GM21717 (cell line): ENCODE measurements around the gene STOML1.
"Not testable (repeated sequence)": the region's sequence is repeated elsewhere in the genome, so short reads cannot be mapped to it uniquely, and the experiment has no call there.

Experiments
- ATAC-seq: cut with Tn5 transposase; IDR thresholded peaks from one replicate; pipeline ENCODE4 v1.9.1; 2021; ENCODE audit warnings: mild to moderate bottlenecking, moderate library complexity; ENCODE audit not compliant: unreplicated experiment

The STOML1 gene

DNA sequence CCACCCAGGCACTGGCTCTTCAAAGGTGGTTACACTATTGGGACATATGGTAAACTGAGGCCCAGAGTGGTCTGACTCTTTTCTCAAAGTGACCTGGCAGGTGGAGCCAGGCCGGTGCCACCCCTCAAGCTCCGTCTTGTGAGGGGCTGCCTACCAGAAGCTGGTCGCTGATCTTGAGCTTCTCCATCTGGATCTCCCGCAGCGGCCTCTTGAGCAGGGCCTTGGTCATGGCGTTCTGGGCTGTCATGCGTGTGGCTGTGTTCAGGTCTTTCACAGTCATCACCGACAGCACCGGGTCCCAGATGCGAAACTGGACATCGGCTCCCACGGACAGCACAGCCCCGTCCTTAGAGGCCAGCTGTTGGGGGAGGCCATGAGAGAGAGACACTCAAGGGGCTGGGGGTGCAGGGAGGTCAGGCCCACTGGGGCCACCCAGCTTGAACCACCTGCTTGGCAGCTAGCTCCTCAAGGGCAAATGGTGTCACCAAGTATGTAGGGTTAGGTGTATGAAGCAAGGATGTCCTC lies 3.6 kb downstream of the STOML1 start:
- no peak for ATAC-seq

GRCh38 chr15:73987681-73988444 lies 4.2 kb downstream of the STOML1 start:
- no peak for ATAC-seq

DNA sequence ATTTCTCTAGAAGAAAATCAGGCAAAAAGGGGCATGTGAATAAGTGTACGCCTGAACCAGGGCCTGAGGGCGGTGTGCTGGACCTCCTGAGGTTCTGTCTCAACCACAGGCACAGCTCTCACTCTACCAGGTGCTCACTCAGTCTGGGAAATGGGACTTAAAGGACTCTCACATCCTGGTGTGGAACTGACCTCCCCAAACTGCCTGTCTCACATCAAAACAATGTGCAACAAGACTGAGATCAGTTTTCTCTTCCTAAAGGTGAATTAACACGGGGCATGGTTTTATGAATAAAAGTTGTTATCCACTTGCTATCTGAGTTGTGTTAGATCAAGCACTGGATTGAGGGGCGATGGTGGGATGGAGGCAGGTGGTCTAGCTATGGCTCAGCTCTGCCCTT lies 4.8 kb downstream of the STOML1 start:
- ATAC-seq = no peak

DNA sequence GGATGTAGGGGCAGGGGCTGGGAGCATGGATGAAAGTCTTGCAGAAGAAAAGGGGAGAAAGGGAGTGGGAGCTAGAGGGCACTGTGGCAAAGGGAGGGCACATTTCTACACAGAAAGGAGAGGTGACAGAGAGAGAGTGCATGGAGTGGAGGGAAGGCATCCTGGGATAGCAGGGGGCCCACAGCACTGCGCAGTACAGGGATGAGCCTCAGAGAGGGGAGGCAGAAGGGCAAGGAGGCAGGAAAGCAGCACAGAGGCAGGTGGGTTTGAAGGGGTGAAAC lies 5.4 kb downstream of the STOML1 start:
- ATAC-seq = no peak

GRCh38 chr15:73986055-73986775 lies 5.9 kb downstream of the STOML1 start:
- ATAC-seq = no peak

- no peak for ATAC-seq
Measured at GRCh38 chr15:73985101-73985873, 6.8 kb downstream of the STOML1 start.

DNA sequence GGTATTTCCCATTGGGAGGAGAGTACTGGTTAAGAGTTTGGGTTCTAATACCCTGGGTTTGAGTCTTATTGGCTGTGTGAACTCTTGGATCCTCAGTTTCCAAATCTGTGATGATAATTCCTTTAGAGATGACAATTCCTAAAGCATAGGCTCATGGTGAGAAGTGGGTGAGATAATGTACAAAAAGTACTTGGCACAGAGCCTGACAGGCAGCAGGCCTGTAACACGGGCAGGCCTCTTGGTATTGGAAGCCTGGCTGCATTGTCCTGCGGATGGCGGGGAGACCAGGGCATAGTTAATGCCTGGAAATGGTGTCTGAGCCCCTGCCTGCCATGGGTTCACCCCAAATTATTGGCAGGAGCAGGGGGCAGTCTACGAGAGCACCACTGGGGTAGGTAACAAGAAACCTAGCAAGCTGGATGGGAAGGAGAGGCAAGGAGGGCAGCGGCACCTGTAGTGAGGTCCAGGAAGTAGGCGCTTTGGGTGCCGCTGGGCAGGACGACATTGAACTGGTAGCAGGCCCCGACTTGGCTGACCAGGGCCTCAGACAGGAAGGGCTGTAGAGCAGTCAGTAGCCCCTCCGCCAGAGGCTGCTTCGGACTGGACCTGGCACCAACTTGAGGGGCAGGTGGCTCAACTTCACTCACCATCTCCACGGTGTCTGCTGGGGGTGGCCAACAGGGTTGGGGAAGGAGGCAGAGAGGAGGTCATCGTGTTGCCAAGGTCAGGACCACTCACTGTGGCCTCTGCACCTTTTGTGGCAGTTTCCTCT lies 7.7 kb downstream of the STOML1 start:
- no peak for ATAC-seq

DNA sequence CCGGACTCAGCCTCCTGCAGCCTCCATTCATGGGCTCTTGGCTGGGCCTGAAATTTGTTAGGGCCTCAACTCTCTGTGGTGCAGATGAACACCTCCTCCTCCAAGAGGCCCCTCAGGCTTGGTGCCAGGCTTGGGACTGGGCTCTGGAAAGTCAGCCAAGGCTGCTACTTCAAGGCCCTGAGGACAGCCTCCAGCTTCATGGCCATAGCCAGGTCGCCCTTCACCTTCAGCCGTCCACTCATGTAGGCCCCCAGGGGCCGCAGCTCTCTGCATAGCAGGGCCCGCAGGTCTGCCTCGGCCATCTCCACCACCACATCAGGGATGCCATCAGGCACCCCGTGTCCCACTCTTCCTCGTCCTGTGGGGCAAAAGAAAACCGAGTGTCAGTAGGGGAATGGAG lies 8.3 kb downstream of the STOML1 start:
- no peak for ATAC-seq

GRCh38 chr15:73983211-73983727 lies 8.8 kb downstream of the STOML1 start:
- ATAC-seq = no peak

GRCh38 chr15:73982222-73982962 lies 9.7 kb downstream of the STOML1 start:
- no peak for ATAC-seq

DNA sequence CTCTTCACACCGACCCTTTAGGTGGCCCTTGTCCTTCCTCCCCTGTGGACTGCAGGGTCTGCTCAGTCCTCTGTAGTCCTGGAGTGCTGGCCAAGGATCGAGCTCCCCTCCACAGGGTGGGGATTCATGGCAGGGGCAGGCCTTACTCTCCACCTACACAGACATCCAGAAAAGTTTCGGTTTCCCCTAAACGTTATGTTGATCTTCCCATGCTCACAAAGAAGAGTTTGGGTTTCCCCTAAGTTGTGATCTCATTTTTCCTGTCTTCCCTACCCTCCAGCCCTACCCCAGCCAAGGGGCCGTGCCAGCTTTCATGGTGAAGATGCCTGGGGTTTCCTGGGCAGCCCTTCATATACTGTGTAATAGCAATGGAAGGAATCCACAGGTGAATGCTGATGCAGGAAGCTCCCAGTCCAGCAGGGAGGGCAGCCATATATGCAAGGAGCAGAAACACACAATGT lies 10.3 kb downstream of the STOML1 start:
- ATAC-seq = no peak

- ATAC-seq = no peak
Measured at GRCh38 chr15:73979636-73980035, 12.5 kb downstream of the STOML1 start.

DNA sequence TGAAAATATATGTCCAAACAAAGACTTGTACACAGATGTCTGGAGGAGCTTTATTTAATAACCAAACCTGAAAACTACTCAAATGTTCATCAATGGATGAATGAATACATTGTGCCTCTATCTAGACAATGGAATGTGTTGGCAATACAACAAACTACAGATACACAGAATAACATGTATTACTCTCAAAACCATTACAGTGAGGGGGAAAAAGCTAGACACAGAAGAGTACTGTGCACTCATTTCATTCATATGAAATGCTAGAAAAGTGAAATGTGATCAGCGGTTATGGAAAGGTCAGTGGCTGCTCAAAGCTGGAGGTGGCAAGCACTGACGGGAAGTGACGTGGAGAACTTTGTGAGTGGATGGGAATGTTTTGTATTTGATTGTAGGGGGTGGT lies 13.2 kb downstream of the STOML1 start:
- ATAC-seq = no peak

DNA sequence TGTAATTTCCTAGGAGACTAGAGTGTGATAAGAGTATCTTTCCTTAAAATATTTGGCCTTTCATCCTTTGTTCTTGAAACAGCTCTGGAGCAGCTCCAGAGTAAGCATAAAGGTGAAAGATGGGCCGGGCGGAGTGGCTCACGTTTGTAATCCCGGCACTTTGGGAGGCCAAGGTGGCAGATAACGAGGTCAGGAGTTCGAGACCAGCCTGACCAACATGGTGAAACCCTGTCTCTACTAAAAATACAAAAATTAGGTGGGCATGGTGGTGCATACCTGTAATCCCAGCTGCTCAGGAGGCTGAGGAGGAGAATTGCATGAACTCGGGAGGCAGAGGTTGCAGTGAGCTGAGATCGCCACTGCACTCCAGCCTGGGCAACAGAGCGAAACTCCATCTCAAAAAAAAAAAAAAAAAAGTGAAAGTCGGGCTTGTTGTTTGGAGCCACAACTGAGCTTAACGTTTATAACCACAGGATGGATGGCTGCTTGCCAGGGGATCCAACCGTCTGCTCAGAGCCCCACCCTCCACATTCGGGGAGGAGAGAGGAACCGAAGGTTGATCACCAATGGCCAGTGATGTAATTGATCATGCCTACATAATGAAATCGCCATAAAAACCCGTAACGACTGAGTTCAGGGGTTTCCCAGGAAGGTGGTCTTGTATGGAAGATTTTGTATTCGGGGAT lies 16.5 kb downstream of the STOML1 start:
- not testable (repeated sequence) for ATAC-seq

- ATAC-seq = not testable (repeated sequence)
Measured at GRCh38 chr15:73973683-73974200, 18.4 kb downstream of the STOML1 start.

GRCh38 chr15:73972984-73973682 lies 19.0 kb downstream of the STOML1 start:
- no peak for ATAC-seq

DNA sequence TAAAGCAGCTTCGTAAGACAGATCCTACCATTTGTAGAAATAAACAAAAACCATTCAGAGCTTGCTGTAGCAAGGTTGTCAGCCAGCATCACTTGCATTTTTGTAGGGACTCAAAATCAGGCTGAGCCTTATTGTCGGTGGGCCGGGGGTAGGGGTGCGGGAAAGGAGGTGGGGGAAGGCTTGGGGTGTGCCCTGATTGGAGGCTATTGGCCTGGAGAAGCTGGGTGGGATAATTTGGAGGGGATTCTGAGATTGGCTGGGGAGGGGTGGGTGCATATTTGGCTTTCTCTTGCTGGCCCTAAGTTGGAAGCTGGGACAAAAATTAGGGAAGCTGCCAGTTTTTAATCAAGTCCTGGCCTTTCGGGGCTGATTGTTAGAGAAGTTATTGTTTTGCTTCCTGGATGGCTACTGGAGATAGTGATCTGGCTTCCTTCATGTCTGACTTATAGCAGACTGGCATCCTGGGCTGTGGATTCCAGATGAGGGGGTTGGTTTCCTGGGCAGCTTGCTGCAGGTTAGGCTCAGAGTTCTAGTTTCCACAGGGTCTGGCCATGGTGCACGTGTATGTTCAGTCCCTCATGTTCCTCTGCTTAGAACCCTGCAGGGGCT lies 22.8 kb downstream of the STOML1 start:
- ATAC-seq = no peak

- ATAC-seq = no peak
Measured at GRCh38 chr15:73968461-73968860, 23.6 kb downstream of the STOML1 start.
